Amniotic epithelial cell (primary cell): Measurements from ENCODE around the gene ARHGEF6.

Source experiments
- DNase-seq: peaks from one replicate; pipeline ENCODE4 v3.0.0-alpha.2; 2010; ENCODE audit warnings: low read depth

Gene ARHGEF6

DNA sequence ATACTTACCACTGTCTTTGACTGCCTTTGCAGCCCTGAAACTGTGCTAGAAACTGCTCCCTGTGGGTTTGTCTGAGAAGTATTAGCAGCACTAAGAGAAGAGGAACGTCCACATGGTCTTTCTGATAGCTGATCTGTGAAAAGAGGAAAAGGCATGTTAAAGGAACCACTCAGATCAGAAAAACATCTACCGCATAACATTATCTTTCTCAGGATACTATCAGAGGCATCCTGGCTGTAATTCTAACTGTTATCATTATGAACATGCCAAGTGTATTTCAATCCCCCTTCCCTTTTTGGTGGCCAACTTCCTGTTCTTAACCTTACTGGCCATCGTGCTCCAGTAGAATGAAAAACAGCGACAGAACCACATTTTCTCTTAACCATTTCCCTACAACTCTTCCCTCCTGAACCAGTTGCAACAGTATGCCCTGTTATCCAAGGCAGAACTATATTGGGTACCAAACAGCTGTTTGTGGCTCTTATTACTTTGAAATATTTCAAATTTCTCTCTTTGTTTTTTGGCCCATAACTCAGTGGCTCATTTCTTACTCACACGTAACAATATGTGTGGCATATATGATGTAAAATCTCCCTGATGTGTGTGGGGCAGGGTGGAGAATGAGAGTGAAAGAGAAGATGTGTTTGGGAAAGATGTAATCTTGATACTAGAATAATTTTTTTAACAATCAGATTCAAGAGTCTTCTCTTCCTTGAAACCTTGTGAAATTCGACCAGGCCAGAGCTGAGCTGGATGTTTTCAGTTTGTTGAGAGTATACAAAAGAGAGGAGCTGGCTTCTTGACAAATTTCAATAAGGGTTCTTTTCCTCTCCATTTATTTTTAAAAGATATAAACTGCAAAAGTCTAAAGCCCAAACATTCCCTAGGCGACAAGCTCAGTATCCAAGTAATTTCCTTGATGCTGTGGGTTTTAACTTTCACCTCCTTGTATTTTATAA lies 35.2 kb downstream of the ARHGEF6 start:
- DNase-seq, result no peak

DNA sequence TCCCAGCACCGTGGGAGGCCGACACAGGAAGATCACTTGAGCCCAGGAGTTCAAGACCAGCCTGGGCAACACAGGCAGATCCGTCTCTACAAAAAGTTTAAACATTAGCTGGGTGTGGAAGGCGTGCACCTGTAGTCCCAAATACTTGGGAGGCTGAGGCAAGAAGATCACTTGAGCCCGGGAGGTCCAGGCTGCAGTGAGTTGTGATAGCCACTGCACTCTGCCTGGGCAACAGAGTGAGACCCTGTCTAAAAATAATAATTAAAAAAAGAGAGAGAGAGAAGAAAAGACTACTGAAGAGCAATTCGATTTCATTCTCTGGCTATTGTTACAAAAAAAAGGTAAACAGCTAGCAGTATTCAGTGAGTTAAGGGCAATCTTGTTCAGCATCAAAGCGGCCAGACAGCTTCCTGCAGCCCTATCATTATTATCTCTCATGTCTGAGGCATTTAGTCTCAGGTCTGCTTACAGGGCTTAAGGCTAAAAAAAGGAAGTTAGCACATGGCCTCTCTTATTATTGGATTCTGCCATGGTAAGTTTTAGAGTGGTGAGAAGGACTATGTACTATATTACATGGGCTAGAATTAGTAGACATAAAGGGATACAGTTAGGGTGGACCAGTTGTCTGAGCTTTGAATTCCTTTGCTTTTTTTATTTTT lies 37.9 kb downstream of the ARHGEF6 start:
- DNase-seq, result no peak

DNA sequence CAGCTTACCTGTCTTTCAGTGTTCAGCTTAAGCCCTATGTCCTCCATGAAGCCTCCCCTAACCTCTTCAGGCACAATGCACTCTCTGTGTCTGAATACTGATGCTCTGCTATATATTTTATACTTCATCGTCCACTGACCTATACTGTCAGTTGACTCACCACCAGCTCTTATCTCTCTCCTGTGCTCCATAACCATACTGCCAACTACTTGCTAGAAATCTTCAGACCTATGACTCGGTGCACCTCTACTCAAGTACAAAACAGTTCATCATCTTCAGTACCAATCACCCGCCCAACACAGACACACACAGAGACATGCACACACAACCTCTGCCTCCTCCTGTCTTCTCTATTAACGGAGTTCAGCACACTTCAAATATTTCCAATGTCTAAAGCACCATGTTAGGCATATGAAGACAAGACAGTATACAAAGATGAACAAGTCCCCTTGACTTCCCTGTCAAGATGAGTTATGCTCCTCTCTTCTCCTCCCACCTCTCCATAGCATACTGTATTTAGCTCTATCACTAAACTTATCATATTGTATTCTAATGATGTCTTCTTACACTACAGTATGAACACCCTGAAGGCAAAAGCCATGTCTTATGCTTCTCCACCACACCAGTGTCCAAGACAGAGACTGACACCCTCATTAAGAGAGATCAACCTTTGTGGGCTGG lies 42.5 kb downstream of the ARHGEF6 start:
- peak; percentile 4 for DNase-seq

DNA sequence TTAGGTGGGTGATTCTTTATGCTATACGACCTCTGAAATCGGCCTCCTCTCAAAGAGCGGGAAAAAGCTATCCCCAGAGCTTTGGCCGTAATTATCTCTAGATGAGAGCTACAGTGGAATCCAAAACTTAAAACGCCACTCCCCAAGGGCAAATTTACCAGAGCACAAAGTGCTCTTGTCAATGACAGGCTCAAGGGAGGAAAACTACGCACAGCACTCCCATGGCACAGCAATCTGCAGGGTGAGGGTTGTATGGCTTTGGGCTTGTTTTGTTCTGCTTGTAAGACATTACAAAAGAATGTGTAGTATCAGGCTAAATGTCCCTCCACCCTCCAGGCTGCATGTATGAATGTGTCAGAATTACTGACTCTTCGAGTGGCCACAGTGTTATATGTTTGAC lies 44.0 kb downstream of the ARHGEF6 start:
- DNase-seq, result no peak

DNA sequence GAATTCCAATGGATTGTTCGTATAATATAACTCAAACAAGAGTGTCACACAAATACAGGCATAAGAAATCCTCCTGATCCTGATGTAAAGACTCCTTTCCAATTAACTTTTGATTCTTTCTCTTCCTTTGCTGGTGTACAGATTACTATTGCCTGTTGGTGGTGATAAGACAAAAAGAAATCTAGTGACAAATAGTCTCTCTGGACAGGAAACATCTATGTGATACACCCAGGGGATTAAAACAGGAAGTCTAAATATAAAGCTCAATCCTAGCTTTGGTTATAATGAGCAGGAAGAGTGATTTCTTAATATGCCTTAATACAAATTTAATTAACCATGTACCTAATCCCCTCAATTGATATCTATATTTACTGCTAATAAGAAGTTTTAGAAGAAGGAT lies 45.1 kb downstream of the ARHGEF6 start:
- DNase-seq, result no peak

DNA sequence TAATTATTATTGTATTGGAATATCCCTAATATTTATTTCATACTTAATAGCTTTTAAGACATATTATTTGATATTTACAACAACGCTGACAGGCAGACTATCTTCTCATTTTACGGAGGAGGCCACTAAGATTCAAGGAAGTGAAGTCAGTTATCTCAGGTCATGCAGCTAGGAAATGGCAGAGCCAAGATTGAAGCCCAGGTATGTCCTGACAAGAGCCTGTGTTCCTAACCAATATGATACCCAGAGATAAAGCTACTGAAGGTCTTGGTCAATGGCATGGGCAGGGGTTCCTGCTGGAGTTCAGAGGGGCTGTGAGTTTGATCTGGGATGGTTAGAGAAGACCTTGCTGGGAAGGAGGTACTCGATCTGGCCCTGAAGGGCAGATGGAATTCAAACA lies 47.1 kb downstream of the ARHGEF6 start:
- no peak for DNase-seq

DNA sequence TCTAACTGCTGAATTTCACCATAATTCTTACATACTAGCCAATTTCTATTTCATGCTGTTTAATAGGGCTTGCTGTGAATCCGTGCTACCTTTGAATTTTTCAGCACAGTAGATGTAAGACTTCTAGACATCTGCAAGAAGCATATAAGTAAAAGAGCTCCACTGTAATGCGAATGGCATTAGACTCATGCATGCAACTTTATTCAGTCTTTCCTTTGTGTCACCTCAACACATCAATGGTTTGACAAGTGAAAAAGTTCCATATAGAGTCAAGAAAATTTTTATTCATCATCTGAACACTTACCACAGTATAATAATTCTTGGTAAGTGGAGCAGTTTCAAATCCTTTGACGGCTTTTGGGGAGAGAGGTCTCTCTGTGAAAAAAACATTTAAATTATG lies 48.9 kb downstream of the ARHGEF6 start:
- no peak for DNase-seq

DNA sequence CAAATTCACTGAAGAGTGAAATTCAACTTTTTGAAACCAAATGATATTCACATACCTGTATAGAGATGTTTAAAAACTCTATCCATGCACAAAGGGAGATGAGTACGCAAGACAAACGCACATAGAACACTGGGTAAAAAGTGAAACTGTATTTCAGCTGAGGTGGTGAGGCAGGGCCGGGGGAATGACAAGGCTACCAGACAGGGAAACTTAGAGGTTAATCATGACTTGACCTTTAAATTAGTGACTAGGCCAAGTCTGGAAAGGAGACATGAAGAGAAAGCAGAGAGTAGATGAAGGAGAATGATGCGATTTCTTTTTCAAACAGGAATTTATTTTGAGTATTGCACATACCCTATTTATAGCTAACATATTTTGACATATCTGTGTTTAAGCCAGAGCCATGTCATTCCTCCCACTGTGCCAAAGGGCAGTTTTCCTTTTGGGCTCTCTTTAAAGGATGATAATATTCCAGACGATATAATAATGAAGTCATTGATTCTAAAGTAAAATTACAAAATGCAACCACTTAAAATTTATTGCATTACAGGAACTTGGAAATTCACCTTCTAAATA lies 49.4 kb downstream of the ARHGEF6 start:
- no peak for DNase-seq

DNA sequence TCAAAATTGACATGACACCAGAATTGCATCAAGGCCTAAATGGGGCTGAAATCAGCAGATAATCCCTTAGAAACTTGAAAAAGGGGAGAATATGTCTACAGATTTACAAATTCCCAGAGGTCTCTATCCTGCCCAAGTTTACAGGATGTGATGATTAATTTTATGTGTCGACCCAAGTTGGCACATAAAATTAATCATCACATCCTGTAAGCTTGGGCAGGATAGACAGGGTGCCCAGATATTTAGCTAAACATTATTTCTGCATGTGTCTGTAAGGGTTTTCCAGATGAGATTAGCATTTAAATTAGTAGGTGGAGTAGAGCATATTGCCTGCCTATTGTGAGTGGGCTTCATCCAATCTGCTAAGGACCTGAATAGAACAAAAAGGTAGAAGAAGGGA lies 52.3 kb downstream of the ARHGEF6 start:
- DNase-seq, result no peak

DNA sequence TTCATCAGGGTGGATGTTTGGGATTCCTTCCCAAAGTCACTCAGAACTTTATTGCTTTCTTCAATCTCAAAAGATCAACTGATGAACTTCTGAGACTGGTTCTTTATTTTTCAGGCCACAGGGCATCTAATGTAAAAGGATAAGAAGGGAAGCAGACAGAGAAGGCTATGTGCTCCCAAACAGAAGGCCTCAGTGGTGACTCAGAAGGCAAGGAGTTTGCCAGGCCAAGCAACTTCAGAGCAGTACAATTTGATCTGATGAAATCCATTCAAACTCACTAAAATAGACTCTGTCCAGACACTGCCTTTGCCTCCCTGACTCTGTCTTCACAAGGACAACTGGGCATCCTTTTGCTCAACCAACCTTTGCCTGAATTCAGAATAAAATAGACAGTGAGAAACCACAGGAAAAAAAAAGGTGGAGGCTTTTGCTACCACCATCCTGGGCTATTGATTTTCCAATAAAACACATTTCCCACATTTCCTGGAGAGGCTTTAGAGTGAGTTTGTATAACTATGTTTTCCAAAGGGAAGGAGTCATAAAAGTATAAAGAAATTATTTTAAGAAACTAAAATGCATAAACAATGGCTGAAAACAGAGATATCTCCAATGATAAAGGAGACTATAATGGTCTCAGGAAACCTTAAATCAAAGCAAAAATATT lies 55.2 kb downstream of the ARHGEF6 start:
- DNase-seq, result peak; percentile 59

DNA sequence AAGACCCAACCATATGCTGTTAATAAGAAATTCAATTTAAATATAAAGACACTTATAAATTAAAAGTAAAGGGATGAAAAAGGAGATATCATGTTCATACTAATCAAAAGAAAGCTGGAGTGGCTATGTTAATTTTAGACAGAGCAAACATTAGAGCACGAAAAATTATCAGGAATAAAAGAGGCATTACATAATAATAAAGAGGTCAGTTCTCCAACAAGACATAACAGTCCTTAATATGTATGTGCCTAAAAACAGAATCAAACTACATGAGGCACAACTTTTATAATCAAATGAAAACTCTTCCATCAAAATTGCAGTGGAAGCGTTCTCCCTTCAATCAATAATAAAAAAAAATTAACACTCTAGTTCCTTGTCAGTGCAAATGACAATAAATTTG lies 62.6 kb downstream of the ARHGEF6 start:
- DNase-seq, result no peak

DNA sequence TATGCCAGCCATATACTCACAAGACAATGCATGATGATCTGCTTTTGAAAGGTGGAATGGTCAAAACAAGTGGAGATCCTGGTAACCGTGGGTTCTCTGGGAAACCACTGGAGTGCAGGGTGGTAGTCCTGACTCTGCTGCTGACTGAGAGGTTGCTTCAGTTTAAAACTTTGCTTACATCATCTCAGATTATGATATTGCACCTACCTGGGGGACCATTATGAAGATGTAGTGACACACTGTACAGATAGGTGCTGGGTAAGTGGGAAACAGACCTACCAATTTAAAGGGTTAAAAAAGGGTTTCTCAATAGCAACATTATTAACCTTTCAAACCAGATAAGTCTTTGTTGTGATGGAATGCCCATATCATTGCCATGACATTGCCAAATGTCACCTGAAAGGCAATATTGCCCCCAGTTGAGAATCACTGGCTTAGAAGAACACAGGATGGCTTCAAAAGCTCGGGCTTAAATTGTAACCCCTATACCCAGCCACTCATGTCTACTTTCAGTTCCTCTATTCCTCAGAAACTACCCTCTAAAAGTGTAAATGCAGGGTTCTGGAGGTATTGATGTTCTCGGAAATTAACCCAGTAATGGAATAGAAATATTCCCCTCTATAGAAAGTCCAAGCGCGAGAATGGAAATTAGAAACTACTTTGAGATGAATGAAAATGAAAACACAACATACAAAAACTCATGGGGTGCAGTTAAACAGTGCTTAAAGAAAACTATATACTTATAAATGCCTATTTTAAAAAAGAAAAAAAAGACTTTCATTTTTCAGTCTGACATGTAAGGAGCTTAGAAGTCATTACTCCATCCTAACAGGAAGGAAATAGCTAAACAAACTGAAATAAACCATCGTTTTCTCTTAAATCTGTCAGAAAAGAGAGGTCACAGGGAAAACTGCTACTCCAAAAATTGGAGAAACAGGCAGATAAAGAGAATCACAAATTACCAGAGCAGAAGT lies 65.8 kb downstream of the ARHGEF6 start:
- DNase-seq, result no peak

DNA sequence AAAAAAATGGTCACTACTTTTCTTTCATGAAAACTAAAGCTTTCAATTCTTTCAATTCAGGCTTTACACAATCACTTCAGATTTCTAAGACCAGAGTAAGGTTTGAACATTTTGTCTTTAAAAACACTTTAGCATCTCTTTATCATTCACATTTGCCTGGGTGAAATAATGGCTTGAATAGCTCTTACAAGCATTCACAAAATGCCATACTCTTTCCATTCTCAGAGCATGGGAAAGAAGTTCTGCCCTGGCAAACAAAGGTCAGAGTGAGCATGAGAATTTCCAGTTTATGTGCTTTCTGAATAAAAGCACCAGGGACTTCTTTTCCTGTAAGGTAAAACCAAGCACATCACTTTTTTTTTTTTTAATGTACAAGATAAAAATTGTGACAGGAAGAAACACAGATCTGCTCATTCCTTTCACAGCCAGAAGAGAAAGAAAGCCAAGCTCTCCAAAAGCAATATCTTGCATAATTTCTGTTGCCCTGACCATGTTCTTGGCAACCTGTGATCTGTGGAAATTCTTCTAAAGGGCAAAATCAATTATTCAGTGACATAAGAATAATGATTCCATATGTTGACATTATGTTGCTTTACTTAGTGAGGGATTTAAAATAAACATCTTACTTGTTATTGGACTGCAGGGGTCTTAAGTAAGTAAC lies 68.0 kb downstream of the ARHGEF6 start:
- no peak for DNase-seq

DNA sequence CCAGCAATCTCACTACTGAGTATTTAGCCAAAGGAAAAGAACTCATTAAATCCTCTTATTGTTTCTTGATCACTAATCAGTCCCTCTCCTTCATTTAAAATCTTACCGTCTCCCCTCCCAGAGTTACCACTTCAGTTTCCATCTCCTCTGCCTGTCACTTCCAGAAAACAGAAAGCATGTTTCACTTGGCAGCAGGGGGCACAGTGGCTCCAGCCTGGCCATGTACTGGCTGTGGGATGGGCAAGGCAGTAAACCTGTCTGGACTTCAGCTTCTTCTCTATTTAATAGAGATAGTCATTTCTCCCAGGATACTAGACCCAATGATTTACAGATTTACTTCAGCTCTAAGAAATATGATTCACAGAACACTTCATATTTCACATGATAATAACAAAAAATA lies 69.6 kb downstream of the ARHGEF6 start:
- peak; percentile 26 for DNase-seq

DNA sequence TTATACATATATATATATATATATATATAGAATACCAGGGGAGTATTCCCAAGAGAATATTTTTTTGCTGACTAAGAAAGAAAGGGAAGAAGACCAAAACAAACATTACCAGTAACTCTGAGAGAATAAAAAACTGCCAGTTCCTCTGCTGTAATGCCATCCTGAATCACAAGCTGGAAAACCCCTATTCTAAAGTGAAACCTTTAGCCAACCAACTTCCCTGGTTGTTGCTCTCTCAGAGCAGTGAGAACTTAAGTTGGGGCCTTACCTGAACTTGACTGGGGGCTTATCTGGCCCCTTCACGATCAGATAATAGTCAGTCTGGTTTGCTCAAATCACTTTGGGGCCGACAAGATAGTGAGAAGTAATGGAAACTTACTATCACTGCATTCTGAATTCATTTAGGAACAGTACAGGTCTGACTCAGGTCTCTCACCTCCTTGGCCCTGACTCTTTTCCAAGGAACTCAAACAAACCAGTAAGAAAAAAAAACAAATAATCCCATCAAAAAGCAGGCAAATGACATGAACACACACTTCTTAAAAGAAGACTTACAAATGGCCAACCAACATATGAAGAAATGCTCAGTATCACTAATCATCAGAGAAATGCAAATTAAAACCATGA lies 70.3 kb downstream of the ARHGEF6 start:
- DNase-seq, result no peak

DNA sequence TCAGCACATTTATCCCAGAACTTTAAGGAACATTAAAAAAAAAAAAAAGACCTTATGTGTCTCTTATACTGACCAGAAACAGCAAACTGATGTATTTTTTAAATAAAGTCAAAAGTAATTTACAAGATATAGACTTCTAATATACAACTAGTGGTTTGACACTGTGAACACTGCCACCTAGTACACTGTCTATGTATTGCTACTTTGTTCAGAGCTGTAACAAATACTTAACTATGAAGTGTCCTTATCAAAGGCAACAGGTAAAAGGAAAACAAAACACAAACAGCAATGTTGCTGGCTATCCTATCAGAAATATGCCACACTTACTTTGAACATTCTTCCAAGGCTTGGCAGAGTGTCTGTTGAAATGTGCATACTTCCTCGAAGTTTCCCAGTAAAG lies 72.4 kb downstream of the ARHGEF6 start:
- DNase-seq, result no peak

DNA sequence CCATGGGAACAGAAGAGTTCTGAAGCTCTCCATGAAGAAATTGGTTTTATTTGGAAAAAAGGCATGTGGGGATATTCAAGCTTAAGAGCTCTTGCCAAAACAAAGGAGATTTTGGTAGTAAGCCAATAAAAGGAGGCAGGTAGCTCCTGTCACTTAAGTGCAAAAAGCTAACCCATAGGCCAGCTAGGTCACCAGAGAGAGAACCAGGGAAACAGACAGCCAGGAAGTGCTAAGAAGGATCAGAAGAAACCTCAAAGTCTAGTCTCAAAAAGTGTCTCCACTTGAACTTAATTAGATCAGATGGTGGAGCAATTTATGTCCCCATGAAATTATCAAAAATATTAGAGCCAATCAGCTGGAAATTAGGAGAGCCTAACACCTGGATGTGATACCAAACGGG lies 83.6 kb downstream of the ARHGEF6 start:
- no peak for DNase-seq

DNA sequence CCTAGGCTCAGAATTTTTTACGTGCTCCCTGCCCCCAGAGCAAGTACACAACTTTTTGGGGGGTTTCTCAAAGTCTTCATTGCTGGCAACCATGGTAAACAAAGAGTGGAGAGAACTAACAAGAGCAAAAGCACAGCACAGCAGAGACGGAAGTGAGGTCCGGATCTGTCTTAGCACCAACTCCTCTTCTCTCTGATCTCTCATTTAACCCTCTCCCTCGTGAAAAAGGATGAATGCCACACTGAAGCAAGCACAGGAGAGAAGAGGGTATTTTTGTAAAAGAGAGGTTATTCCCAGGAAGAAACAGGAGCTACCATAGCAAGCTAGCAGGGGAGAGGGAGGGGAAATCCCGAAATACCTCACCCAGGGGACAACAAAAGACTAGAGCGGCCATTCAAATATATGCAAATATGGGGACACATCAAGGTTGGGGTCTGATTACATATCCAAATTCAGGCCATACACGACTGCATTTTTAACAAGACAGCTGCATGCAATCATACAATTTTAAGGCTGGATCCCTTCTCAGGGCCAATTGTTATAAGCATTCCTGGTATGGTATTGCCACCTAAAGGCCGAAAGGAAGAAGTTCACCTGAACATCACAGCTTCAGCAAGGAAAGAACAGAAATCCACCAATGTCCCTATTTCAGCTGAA lies 86.2 kb downstream of the ARHGEF6 start:
- DNase-seq, result peak; percentile 32

DNA sequence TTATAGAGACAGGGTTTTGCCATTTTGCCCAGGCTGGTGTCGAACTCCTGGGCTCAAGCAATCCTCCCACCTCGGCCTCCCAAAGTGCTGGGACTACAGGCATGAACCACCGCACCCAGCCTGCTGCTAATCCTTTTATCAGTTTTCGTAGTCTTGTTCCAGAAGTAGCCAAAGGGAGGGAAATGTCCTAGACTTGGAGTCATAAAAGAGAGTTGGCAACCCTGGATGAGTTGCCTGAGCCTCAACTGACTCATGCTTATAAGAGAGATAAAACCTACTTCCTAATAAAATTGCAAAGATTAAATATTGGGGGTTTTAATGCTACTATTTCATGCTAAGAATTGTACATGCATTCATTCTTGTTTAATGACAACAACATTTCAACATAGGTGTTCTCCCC lies 88.5 kb downstream of the ARHGEF6 start:
- DNase-seq, result peak; percentile 58
